HG02973 (cell line): ENCODE data around the gene BCAS3.

Source experiments
- ATAC-seq: cut with Tn5 transposase; IDR thresholded peaks from one replicate; pipeline ENCODE4 v1.9.1; 2021; ENCODE audit warnings: moderate library complexity; ENCODE audit not compliant: unreplicated experiment

The BCAS3 gene

GRCh38 chr17:61177351-61177750, 499.7 kb downstream of the BCAS3 start:
- no peak for ATAC-seq

GRCh38 chr17:61178284-61178683, 500.6 kb downstream of the BCAS3 start:
- no peak for ATAC-seq

- no peak for ATAC-seq
Observed at GRCh38 chr17:61179380-61179806, 501.7 kb downstream of the BCAS3 start.

GRCh38 chr17:61183793-61184192, 506.1 kb downstream of the BCAS3 start:
- no peak for ATAC-seq

GRCh38 chr17:61185385-61185784, 507.7 kb downstream of the BCAS3 start:
- no peak for ATAC-seq

GRCh38 chr17:61187038-61187437, 509.4 kb downstream of the BCAS3 start:
- ATAC-seq = no peak

GRCh38 chr17:61188081-61188480, 510.4 kb downstream of the BCAS3 start:
- no peak for ATAC-seq

- no peak for ATAC-seq
Observed at GRCh38 chr17:61189968-61190367, 512.3 kb downstream of the BCAS3 start.

GRCh38 chr17:61196302-61196704, 518.7 kb downstream of the BCAS3 start:
- no peak for ATAC-seq

GRCh38 chr17:61196799-61197198, 519.1 kb downstream of the BCAS3 start:
- no peak for ATAC-seq

- no peak for ATAC-seq
Observed at GRCh38 chr17:61199431-61200338, 522.0 kb downstream of the BCAS3 start.

GRCh38 chr17:61200339-61200715, 522.7 kb downstream of the BCAS3 start:
- ATAC-seq = no peak

- ATAC-seq = no peak
Observed at GRCh38 chr17:61201211-61201610, 523.6 kb downstream of the BCAS3 start.

GRCh38 chr17:61202564-61202963, 524.9 kb downstream of the BCAS3 start:
- ATAC-seq = no peak

GRCh38 chr17:61203671-61204131, 526.0 kb downstream of the BCAS3 start:
- no peak for ATAC-seq

- ATAC-seq = no peak
Observed at GRCh38 chr17:61204456-61204855, 526.8 kb downstream of the BCAS3 start.

- no peak for ATAC-seq
Observed at GRCh38 chr17:61205401-61205800, 527.8 kb downstream of the BCAS3 start.

GRCh38 chr17:61205931-61206330, 528.3 kb downstream of the BCAS3 start:
- ATAC-seq = no peak

- ATAC-seq = no peak
Observed at GRCh38 chr17:61206922-61207321, 529.3 kb downstream of the BCAS3 start.

GRCh38 chr17:61208301-61209105, 530.9 kb downstream of the BCAS3 start:
- ATAC-seq = no peak

GRCh38 chr17:61209106-61209439, 531.4 kb downstream of the BCAS3 start:
- no peak for ATAC-seq

GRCh38 chr17:61209525-61209924, 531.9 kb downstream of the BCAS3 start:
- no peak for ATAC-seq
